ENCODE measurements around the gene WDR89.

DNA sequence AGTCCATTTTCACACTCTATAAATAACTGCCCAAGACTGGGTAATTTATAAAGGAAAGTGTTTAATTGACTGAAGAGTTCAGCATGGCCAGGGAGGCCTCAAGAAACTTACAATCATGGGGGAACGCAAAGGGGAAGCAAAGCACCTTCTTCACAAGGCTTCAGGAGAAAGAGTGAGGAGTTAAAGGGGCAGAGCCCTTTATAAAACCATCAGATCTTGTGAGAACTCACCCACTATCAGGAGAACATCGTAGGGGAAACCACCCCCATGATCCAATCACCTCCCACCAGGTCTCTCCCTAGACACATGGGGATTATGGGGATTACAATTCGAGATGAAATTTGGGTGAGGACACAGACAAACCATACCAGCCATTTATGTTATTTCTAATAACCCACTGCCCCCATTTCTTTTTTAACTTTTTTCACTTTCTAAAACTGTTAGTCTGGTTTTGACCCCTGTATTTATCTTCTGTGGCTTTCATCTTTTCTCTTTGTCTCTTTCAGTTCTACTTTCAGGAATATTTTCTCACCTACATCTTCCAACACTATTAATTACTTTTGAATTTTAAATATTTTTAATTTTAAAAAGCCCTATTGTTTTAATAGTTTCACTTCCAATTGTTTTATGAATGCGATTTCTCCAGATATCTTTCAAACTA is 44.5 kb downstream of the WDR89 start:
- no peak for TF ChIP-seq POLR2A (IDR thresholded peaks at IDR 0.05)
- TF ChIP-seq, protein P1, sequence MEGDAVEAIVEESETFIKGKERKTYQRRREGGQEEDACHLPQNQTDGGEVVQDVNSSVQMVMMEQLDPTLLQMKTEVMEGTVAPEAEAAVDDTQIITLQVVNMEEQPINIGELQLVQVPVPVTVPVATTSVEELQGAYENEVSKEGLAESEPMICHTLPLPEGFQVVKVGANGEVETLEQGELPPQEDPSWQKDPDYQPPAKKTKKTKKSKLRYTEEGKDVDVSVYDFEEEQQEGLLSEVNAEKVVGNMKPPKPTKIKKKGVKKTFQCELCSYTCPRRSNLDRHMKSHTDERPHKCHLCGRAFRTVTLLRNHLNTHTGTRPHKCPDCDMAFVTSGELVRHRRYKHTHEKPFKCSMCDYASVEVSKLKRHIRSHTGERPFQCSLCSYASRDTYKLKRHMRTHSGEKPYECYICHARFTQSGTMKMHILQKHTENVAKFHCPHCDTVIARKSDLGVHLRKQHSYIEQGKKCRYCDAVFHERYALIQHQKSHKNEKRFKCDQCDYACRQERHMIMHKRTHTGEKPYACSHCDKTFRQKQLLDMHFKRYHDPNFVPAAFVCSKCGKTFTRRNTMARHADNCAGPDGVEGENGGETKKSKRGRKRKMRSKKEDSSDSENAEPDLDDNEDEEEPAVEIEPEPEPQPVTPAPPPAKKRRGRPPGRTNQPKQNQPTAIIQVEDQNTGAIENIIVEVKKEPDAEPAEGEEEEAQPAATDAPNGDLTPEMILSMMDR (IDR thresholded peaks at IDR 0.05), result no peak
